ENCODE results near the gene PRAC1.

PRAC1 gene

GRCh38 chr17:48692049-48692448 is 30.3 kb downstream of the PRAC1 start:
- no peak for DNase-seq

GRCh38 chr17:48690655-48691054 is 31.7 kb downstream of the PRAC1 start:
- DNase-seq: no peak

- DNase-seq: no peak
Measured at GRCh38 chr17:48681609-48682008, 40.7 kb downstream of the PRAC1 start.

- no peak for DNase-seq
Measured at GRCh38 chr17:48679385-48680096, 42.8 kb downstream of the PRAC1 start.

GRCh38 chr17:48678141-48678971 is 44.0 kb downstream of the PRAC1 start:
- DNase-seq: peak; percentile 60

- DNase-seq: no peak
Measured at GRCh38 chr17:48676963-48677558, 45.3 kb downstream of the PRAC1 start.

- no peak for DNase-seq
Measured at GRCh38 chr17:48672340-48672739, 50.0 kb downstream of the PRAC1 start.
